NCI-H146 (cell line): Measurements from ENCODE around the gene FRYL.
"Not testable (repeated sequence)": the region's sequence is repeated elsewhere in the genome, so short reads cannot be mapped to it uniquely, and the experiment has no call there.

Experiments used
- DNase-seq: peaks from one replicate; lab custom pipeline; 2025; lab: John Stamatoyannopoulos, UW

FRYL gene

DNA sequence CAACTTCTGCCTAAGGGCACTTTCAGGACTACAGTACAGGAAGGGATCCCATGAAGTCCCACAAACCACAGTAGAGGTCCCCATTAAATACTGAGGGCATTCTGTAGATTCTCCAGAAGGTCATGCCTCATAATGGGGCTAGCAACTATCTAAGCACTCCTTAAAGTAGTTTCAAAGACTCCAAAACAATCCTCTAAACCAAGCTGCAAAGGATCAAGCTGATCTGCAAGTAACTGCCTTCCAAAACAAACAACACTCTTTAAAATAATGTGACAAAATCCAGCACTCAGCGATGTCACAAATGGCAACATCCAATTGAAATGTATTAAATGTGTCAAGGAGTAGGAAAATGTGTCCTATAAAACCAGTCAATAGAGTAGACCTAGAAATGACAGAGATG is 118.7 kb downstream of the FRYL start:
- no peak for DNase-seq

DNA sequence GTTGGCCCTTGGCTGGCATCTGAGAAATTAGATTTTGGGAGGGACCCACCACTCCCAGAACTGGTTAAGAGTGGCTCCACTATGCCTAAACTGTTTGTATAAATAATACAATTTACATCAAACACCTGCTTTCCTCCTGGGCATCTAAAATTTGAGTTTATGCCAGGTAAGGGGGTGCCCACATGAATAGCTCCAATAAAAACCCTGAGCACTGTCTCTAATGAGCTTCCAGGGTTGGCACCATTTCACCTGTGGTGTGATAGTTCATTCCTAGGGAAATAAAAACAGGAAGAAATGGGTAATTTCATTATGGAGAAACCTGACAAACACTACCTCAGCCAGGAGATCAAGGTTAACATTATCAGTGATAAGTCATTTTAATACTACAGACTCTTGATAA is 119.7 kb downstream of the FRYL start:
- no peak for DNase-seq

DNA sequence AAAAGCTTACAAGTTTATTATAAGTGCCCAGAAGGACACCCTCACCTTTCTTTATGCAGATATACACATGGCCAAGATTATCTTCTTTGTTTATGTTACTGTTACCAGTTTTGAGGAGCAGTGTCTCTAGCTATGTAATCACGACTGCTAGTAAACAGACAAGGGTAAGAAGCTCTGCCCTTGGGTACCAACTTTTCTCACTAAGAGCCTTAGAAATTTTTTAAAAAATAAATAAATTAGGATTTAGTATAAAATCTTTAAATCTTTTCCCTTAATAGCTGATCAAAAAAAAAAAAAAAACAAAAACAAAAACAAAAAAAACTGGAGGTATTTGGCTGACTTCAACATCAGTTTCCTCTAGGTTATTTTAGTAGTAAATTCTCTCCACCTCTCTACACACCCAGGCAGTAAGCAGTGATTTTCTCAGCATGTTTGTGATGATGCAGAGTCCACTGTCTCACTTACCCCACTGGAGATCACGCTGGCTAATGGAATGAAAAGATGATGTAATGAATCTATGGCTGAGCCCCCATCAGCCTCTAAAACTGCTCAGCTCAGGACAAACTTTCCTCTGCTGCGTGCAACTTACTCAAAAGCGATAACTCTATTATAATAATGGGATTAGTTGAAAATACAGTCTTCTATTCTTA is 125.9 kb downstream of the FRYL start:
- DNase-seq: no peak

DNA sequence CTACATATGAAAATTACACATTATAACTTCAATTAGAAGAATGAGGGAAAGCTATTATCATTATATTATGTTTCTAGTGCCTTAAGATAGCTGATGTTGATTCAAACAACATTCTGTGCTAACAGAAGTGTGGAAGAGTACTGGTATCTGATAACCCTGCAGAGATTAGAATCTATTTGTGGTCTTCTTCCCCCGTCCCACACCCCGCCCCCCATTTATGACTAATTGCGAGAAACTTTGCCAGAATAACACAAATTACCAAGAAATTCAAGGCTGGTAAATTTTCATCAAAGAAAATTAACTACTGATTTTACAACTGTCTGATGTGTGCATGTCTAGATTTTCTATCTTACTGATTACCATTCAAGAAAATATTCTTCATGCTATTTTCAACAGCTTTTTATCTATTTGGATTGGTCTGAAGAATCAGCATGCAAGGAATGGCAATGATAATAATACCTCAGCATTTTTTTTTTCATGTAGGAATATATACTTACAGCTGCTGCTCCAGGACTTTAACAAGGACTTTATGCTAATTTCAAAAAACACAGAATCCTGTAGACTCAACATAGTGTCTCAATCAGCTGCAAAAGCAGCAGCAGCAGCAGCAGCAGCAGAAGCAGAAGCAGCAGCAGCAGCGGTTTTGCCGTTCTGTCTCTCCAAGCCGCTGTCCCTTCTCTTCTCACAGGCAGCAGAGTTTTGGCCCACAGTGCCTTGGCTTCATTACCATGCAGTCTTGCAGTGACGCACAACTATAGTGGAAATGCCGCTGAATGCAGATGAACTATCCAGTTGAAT is 126.7 kb downstream of the FRYL start:
- DNase-seq: no peak

DNA sequence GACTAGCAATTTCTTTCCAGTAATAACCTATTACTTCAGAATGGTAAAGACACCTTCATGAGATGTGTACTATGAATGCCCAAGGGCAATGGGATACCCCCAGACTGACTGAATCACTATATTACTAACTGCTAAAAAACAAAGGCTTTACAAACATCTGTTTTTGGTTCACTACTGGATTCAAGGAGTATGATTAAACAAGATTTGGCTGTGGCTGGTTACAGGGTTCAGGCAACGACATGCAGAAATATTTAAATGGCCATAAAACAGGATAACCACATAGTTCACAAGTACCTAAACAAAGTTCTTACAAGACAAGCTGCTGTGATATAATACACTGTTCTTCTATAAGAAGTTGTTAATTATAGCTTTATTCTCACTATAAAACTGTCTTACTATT is 128.2 kb downstream of the FRYL start:
- no peak for DNase-seq

DNA sequence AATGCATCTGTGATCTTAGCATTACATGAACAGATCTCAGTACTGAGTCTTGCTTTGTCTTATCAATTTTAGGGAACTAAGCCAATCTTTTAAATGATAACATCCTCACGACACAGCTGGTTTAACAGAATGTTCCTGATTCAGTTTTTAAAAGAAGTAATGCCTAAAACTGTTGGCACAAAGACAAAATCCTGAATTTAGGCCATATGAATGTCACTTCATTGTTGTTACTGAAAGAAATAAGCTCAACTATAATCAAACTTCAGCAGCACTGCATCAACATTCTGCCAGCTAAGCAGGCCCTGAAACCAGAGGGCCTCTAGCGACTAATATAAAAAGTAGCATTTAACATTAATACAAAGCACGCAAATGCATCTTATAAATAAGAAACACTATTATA is 130.6 kb downstream of the FRYL start:
- DNase-seq: no peak

DNA sequence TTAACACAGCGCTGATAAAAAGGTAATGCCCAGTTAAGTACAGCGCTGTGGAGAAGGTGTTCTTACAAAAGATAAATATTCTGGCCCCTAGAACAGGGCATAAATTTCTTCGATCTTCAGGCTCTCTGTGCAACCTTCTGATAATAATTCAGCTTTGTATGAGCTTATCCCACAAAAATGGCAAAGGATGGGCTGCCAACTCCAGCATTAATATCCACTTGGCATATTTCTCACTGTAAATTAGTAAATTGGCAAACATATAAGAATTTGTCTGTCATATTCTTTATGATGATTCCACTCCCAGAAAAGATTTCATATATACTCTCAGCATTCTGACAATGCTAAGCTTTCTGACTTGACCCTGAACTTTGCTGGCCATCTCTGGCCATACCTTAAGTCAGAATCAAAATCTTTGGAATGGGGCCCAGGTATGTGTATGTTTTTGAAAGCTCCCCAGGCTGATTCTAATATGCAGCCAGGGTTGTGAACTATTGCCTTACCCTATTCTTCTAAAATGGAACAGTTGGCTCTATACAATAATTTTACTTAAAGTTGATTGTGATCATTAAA is 134.8 kb downstream of the FRYL start:
- DNase-seq: no peak

DNA sequence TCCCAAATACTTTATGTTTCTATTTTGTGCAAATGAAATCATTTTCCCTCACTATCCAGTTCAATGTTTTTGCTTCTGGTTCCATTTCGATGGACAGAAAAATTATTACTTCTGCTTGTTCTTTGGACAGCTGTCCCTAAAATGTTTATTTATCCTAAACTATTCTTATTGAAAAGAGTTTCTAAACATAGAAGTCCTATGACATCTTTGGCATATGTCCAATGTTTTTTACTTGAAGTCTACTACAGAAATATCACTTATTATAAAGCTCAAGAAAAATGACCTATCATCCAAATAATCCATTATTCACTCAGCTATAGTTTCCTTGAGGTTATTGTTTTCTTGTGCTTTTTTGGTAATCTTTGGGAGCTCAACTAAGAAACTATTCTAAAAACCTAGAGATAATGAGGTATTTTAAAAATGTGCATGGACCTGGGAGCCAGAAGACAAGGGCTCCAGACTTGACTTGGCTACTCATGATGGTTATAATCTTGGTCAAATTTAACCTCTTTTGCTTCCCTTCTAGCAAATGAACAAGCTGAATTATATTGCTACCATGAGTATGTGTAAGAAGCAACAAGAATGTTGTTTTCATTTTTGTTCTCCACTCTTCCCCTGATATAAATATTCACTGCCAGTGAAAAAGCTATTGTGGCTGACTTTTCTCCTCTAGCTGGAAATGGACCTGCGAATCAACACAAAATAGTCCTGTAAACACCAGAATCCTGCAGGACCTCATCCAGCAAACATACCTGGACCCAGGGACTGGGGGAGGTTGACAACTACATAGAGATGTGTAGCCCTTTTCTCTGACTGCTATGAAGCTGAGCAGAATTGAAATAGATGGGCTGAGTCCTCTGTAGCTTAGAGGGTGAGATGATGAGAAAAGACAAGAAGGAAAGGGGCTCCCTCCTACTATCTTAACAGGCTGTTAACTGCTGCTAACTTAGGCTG is 137.4 kb downstream of the FRYL start:
- no peak for DNase-seq

DNA sequence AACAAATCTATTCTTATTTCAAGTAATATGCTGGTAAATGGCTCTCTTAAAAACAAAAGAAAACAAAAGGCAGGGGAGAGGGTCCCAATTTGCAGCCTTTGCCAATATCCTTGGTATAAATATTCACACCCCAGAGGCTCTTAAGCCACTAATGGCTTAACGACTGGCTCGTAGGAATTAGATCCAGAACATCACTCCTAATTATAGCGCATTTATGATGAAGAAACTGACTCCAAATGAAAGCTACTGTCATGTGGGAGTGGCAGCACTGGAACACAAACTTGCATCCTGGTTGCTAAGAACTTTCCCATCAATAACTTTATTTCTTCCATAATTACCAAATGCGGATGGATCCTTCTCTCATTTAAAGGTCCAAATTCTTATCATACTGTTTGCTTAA is 138.7 kb downstream of the FRYL start:
- DNase-seq: no peak

DNA sequence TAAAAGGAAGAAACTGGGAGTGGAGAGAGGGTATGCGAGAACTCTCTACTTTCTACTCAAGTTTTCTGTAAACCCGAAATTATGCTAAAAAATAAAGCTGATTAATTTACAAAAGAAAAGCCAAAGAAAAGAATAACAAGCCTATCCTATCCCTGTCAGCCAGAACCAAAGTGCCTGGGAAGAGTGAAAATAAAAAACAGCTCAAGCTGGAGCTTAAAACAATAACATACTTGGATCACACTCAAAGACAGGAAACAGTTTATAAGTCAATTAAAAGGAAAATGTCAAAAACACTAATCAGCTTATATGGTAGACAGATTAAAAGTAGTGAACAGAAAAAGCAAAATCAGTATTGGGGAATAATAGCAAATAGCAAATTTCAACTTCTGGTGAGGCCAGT is 139.4 kb downstream of the FRYL start:
- DNase-seq: no peak

DNA sequence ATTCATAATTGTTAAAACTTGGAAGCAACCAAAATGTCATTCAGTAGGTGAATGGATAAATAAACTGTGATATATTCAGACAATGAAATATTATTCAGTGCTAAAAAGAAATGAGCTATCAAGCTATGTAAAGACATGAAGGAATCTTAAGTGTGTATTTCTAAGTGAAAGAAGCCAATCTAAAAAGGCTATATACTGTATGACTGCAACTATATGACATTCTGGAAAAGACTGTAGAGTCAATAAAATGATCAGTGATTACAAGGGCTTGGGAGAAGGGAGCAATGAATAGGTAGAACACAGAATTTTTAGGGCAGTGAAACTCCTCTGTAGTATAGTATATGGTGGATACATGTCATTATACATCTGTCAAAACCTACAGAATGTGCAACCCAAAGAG is 139.9 kb downstream of the FRYL start:
- DNase-seq: no peak

DNA sequence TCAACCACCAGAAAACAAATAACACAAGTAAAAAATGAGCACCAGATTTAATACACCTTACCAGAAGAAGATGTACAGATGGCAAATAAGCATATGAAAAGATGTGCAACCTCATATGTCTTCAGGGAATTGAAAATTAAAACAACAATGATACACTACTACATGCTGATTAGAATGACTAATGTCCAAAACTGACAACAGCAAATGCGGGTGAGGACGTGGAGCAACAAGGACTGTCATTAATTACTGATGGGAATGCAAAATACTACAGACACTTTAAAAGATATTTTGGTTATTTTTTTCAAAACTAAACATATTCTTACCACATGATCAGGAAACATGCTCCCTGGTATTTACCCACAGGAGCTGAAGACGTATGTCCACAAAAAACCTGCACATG is 140.3 kb downstream of the FRYL start:
- no peak for DNase-seq

DNA sequence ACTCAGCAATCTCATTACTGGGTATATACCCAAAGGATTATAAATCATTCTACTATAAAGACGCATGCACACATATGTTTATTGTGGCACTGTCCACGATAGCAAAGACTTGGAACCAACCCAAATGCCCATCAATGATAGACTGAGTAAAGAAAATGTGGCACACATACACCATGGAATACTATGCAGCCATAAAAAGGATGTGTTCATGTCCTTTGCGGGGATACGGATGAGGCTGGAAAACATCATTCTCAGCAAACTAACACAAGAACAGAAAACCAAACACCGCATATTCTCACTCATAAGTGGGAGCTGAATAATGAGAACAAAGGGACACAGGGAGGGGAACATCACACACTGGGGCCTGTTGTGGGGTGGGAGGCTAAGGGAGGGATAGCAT is 141.5 kb downstream of the FRYL start:
- not testable (repeated sequence) for DNase-seq

DNA sequence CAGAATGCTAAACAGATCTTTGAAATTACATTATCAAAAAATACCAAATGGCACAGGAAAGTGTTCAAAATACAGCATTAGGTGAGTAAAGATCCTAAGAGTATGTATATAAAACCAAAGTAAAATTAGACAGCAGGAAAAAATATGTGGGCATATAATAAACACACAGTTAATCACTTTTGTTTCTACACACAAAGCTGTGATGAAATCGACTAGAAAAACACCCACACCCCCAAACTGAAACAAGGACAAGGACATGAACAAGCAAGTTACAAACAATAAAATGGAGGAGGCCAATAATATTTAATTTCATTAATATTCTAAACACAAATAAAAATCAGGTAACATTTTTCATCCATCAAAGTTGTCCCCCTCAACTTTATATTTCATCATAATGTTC is 143.2 kb downstream of the FRYL start:
- DNase-seq: no peak

DNA sequence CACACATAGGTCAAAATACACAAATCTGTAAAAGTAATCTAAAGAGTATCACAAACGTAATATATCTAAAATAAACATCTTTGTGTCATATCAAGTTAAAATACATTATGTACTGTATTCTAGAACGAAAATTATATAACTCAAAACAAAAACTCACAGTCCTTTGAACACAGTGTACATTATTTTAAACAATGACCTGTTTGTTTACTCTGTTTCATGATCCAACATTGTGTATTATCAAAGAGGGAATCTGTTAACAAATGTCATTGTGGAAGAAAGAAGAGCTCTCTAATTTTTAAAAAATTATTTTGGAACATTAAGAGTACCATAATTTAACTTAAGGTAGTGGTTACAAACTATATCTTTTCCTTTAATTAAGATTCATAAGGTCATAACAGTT is 144.1 kb downstream of the FRYL start:
- DNase-seq: no peak

DNA sequence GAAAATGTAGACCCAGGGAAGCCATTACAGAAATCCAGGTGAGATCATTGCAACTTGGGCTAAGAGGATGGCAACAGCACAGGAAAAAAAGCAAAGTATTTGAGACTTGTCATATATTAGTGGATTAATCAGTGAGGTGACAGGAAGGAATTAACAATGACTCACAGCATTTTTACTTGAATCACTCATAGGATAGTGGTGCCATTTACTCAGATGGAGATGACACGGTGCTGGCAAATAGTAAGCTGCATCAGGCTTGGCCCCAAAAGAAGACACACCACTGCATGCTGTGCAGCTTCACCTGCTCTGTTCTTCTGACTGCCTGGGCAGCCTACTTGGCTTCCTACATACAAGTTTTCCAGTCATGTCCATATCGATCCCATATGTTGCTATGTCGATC is 144.8 kb downstream of the FRYL start:
- peak; percentile 18 for DNase-seq

DNA sequence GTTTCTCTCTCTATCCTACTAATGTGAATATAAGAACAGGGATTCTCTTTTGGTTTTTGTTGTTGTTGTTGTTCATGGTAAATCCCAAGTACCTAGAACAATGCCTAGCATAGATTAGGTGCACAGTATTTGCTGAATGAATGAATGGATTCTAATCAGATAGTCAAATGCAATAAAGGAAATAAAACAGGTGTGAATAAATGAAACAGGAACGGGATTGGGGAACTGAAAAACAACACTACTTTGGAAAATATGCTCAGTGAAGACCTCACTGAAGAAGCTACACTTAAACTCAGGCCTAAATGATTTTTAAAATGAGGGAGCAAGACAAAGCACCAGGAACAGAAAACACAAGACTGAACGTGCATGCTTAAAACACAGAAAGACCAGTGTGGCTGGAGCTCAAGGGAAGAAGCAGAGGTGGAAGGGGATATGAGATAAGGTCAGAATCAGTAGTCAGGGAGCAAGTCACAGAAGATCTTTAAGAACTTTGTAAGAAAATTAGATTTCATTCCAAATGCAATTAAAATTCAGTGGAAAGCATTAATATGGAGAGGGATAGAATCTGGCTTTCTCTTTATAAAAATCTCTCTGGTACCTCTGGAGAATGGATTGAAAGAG is 145.3 kb downstream of the FRYL start:
- DNase-seq: no peak

DNA sequence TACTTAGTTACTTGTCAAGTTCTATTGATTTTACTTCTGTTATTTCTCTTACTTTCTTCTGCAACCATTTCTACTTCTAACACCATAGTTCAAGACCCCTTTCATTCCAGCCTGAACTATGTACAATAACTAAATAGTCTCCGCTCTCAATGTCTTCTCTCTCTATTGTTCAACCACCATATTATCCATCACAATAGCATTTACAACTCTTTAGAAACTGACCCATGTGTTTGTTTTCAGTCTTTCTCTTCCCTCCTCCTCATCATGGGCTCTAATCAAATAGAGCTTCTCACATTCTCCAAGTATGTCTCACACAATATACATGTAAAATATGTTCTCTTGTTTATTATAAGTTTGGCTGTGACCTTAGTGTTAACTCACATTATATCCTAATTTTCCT is 146.4 kb downstream of the FRYL start:
- DNase-seq: no peak

DNA sequence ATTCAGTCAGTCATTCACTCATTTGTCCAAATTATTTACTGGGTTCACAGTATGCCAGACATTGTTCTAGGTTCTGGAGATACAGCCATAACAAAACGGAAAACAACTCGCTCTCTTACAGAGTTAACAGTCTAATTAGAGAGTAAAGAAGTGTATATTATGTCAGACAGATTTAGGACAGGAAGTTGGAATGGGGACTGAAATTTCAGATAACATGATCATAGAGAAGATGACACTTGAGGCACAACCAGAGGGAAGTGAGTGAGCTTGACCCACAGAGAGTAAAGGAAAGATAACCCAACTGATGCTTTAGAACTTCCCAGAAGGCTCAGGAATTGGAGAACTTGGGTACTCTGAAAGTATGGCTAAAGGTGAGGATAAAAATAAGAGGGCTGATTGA is 150.6 kb downstream of the FRYL start:
- no peak for DNase-seq

DNA sequence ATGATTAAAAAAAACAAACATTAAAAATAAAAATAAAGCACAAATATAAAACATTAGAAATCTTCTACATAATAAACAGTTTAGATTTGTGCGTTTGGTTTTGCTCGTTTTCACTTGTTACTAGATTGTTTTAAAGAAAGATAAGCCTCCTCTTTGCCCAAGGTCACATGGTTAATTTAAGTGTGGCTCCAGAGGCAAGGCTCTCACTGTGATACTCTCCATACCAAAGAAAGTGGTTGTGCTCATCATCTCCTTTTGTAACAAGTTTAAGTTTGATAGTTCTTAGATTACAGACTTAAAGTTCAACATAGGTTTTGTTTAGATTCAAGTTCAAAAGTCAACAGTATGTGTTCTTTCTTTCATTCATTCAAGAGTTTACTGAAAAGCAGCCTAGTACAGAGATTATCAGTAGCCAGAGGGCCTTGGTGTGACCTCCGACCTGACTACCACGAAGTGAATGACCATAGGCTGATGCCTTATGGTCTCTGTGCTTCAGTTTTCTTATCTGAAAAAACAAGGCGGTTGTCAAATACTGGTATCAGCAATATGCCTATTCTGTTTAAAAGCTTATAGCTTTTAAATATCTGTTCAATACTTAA is 156.8 kb downstream of the FRYL start:
- no peak for DNase-seq

DNA sequence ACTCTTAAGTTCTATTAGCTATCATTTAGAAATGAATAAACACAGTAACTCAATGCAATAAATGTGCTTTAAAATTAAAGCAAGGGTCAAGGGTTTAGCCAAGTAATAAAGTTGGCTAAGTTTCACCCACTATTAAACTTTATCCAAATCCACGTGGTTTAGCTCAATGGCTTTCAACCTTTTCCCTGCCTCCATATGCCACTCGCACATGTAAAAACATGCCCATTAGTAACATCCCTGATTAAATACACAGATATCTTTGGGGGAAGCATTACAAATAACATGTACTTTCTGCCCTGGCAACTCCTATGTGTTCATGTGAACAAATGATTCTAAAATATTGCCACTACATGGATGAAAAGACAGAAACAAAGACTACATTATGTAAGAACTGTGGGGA is 159.2 kb downstream of the FRYL start:
- DNase-seq: no peak

DNA sequence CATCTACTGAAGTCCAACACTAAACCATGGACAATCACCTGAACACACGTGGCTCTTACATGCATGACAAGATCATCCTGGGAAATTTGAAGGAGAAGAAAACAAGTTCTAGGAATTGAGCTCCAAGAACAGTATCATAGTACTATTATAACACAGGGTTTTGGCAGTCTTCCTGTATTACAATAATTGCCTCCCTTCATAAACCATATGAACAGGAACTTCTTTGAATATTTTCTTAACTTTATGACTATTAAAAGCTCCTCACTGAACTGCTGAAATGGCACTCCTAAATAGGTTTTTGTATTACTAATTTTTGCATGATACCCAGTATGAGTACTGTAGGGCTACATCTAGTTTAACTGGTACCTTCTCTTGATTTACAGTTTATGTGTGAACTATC is 160.0 kb downstream of the FRYL start:
- DNase-seq: no peak
